Measurements from ENCODE around the gene PAXX. TPM values are rescaled to one million over a fixed set of nuclear protein-coding genes. Genes with fewer than 3 reads are reported as not detected.

PAXX gene
- polyA plus RNA-seq, 1 donor from 2014 or later = 276 TPM

DNA sequence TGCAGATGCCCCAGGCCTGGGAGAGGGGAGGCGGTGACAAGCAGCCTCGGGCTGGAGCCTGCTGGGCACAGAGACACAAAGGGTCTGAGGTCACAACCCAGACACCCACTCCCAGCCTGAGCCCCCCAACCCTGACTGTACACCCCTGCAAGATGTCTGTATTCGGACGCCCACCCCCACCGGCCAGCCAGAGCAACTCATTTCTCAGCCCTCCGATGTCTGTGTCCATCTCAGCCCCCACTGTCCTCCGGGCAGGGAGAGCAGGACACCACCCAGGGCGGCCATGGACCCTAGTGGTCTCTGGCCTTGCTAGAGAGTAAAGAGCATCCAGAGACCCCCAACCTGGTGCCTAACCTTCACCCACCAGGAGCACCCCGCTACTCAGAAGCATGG is 36.3 kb upstream of the PAXX start:
- Histone ChIP-seq H3K9me2 (ENCODE audit: insufficient read depth, low read length) (no peaks in the 10 kb centered on the region), H3K9me3 (ENCODE audit: low read length) (no peaks in the 10 kb centered on the region), H3K4me3 (ENCODE audit: low read length) (no peak overlapping the region), H3K27ac (ENCODE audit: low read length) (no peak overlapping the region), H3K79me2 (replicated peaks; ENCODE audit: insufficient read depth, low read length) (no peaks in the 10 kb centered on the region), H3K4me2 (ENCODE audit: low read length) (no peak overlapping the region), H3K9ac (ENCODE audit: low read length) (no peak overlapping the region), H3K36me3 (ENCODE audit: insufficient read depth, low read length) (no peaks in the 10 kb centered on the region), H3F3A (ENCODE audit: insufficient read depth, low read length, poor library complexity, severe bottlenecking) (no peaks in the 10 kb centered on the region), H4K20me1 (ENCODE audit: insufficient read depth) (no peaks in the 10 kb centered on the region), H3K27me3 (ENCODE audit: insufficient read depth, low read depth, low read length) (no peaks in the 10 kb centered on the region), H2AFZ (ENCODE audit: low read depth, low read length) (no peak overlapping the region)
- TF ChIP-seq, protein P1, sequence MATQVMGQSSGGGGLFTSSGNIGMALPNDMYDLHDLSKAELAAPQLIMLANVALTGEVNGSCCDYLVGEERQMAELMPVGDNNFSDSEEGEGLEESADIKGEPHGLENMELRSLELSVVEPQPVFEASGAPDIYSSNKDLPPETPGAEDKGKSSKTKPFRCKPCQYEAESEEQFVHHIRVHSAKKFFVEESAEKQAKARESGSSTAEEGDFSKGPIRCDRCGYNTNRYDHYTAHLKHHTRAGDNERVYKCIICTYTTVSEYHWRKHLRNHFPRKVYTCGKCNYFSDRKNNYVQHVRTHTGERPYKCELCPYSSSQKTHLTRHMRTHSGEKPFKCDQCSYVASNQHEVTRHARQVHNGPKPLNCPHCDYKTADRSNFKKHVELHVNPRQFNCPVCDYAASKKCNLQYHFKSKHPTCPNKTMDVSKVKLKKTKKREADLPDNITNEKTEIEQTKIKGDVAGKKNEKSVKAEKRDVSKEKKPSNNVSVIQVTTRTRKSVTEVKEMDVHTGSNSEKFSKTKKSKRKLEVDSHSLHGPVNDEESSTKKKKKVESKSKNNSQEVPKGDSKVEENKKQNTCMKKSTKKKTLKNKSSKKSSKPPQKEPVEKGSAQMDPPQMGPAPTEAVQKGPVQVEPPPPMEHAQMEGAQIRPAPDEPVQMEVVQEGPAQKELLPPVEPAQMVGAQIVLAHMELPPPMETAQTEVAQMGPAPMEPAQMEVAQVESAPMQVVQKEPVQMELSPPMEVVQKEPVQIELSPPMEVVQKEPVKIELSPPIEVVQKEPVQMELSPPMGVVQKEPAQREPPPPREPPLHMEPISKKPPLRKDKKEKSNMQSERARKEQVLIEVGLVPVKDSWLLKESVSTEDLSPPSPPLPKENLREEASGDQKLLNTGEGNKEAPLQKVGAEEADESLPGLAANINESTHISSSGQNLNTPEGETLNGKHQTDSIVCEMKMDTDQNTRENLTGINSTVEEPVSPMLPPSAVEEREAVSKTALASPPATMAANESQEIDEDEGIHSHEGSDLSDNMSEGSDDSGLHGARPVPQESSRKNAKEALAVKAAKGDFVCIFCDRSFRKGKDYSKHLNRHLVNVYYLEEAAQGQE (IDR thresholded peaks at IDR 0.05; ENCODE audit: borderline replicate concordance) = no peak
- no peak for TF ChIP-seq TAF1 (IDR thresholded peaks at IDR 0.05; ENCODE audit: low read depth)
- TF ChIP-seq RAD21 (conservative IDR thresholded peaks at IDR 0.05) = no peak
- TF ChIP-seq POLR2AphosphoS5 (IDR thresholded peaks at IDR 0.05) = no peak

DNA sequence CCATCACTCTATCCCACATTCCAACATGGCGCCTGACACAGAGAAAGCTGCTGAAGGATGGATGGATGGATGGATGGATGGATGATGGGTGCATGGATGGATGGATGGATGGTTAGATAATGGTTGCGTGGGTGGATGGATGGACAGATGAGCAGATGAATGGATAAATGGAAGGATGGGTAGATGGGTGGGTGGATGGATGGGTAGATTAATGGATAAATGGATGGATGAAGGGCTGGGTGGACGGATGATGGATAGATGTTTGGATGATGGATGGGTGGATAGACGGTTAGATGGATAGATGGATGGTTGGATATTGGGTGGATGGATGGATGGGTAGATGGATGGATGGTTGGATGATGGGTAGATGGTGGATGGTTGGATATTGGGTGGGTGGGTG is 35.6 kb upstream of the PAXX start:
- Histone ChIP-seq H3K9me3 (ENCODE audit: low read length) (no peaks in the 10 kb centered on the region), H4K20me1 (ENCODE audit: insufficient read depth) (no peaks in the 10 kb centered on the region), H3K27ac (ENCODE audit: low read length) (no peak overlapping the region), H3K9me2 (ENCODE audit: insufficient read depth, low read length) (no peaks in the 10 kb centered on the region), H3K27me3 (ENCODE audit: insufficient read depth, low read depth, low read length) (no peaks in the 10 kb centered on the region), H3K4me2 (ENCODE audit: low read length) (no peak overlapping the region), H3K79me2 (replicated peaks; ENCODE audit: insufficient read depth, low read length) (no peaks in the 10 kb centered on the region), H3K4me3 (ENCODE audit: low read length) (no peak overlapping the region), H3K9ac (ENCODE audit: low read length) (no peak overlapping the region), H3F3A (ENCODE audit: insufficient read depth, low read length, poor library complexity, severe bottlenecking) (no peaks in the 10 kb centered on the region), H2AFZ (ENCODE audit: low read depth, low read length) (no peak overlapping the region), H3K36me3 (ENCODE audit: insufficient read depth, low read length) (no peaks in the 10 kb centered on the region)
- TF ChIP-seq MXI1 (conservative IDR thresholded peaks at IDR 0.05; ENCODE audit: poor library complexity, severe bottlenecking) (no peak), EP300 (conservative IDR thresholded peaks at IDR 0.05; ENCODE audit: poor library complexity, severe bottlenecking) (no peak), RAD21 (conservative IDR thresholded peaks at IDR 0.05) (no peak), SMC3 (conservative IDR thresholded peaks at IDR 0.05; ENCODE audit: poor library complexity) (no peak), EZH2 (IDR thresholded peaks at IDR 0.05; ENCODE audit: borderline replicate concordance, insufficient read depth, low read length, poor library complexity, severe bottlenecking) (no peak)
- TF ChIP-seq, protein P1 (IDR thresholded peaks at IDR 0.05; ENCODE audit: borderline replicate concordance) = no peak
- TF ChIP-seq, protein P2, sequence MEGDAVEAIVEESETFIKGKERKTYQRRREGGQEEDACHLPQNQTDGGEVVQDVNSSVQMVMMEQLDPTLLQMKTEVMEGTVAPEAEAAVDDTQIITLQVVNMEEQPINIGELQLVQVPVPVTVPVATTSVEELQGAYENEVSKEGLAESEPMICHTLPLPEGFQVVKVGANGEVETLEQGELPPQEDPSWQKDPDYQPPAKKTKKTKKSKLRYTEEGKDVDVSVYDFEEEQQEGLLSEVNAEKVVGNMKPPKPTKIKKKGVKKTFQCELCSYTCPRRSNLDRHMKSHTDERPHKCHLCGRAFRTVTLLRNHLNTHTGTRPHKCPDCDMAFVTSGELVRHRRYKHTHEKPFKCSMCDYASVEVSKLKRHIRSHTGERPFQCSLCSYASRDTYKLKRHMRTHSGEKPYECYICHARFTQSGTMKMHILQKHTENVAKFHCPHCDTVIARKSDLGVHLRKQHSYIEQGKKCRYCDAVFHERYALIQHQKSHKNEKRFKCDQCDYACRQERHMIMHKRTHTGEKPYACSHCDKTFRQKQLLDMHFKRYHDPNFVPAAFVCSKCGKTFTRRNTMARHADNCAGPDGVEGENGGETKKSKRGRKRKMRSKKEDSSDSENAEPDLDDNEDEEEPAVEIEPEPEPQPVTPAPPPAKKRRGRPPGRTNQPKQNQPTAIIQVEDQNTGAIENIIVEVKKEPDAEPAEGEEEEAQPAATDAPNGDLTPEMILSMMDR (IDR thresholded peaks at IDR 0.05; ENCODE audit: poor library complexity, severe bottlenecking) = no peak

Data from neural cell (in vitro differentiated cells).